RKO (cell line): ENCODE data around the gene ANXA5.

Experiments used
- DNase-seq: peaks from one replicate; pipeline ENCODE4 v3.0.0-alpha.2; 2016; ENCODE audit warnings: low spot score

ANXA5 gene

DNA sequence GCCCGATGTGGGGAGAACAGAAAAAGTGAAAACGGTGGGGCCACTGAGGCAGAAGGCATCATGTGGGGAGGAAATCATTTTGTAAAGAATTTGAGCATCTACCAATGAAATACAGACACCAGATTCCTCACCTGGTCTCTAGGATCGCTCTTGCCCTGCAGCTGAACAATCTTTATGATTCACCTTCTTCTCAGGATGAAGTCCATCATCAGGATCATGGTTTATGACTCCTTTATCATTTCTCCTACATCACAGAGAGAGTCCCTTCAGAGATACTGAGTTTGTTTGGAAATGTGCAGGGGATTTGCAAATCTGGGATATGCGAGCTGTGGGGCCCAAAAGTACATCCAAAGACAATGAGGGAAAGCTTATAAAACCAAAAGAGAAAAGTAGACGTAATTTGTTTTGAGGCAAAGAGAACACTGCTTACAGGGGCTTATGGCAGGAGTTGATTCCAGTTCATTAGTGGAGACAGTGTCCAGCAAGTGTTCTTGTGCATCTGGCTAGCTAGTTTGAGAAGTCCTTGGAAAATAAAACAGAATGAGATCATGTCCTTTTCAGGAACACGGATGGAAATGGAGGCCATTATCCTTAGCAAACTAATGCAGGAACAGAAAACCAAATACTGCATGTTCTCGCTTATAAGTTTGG is 15.3 kb upstream of the ANXA5 start:
- peak; percentile 38 for DNase-seq

DNA sequence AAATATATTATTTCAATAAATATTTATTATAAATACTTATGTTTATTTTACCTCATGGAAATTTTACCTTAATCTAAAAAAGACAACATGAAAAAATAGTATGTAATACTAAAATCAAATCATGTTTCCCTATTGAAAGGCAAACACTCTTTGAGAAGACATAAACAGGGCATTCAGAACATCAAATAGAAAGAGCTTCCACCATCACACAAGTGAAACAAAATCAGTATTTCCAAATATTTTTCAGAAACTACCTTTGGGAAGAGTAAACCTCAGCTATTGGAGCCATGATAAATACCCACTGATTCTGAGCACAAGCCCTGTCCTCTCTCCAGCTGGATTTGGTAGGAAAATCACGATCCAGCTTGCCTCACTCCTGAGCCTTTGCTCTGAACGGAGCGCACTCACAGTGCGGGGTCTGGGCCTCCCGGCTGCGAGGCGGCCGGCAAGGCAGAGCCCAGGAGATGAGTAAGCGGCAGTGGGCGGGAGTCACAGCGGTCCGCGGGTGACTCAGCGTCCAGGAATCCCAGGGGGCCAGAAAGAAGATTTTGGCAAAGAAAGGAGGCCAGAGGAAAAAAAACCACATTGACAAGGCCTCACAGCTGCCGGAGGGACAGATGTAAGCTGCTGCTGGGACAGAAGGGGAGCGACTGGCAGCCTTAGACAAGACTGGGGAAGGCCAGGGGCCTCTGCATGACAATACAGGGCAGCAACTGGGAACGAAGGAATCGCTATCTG is 14.7 kb upstream of the ANXA5 start:
- peak; percentile 95 for DNase-seq

DNA sequence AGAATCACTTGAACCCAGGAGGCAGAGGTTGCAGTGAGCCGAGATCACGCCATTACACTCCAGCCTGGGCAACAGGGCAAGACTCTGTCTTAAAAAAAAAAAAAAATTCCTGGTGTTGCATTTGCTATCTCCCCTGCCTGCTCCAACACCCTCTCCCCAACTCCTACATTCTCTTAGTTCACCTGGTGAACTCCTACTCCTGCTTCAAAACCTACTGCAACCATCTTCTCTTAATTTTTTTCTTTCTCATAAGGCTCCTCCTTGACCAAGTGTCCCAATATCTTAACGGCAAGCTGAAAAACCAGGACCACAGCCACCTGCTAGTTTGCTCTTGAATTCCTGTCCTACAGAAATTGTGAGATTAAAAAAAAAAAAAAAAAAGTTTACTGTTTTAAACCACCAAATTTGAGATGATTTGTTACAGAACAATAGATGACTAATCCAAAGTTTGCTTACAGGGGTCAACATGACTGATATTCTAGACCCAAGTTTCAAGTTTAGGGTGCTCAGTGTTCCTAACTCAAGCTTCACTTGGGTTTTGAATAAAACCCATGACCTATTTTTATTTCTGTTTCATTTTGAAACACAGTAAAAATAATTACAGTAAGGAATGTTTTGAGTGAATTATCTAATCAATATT is 13.1 kb upstream of the ANXA5 start:
- no peak for DNase-seq

DNA sequence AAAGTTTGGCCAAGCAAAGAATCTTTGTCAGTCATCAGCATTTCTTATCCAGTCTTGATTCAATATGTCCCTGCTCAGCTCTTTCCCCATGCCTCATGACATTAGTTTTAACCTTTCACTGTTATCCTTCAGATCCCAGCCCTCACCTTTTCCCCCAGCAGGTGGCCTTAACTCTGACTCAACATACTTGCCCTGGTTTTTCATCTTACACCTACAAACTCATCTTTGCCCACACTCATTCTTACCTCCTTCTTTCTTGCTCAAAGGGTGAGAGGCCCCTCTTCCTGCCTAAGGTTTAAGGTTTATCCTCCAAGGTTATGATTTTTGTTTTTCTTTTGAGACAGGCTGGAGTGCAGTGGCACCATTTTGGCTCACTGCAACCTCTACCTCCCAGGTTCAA is 10.6 kb upstream of the ANXA5 start:
- no peak for DNase-seq

DNA sequence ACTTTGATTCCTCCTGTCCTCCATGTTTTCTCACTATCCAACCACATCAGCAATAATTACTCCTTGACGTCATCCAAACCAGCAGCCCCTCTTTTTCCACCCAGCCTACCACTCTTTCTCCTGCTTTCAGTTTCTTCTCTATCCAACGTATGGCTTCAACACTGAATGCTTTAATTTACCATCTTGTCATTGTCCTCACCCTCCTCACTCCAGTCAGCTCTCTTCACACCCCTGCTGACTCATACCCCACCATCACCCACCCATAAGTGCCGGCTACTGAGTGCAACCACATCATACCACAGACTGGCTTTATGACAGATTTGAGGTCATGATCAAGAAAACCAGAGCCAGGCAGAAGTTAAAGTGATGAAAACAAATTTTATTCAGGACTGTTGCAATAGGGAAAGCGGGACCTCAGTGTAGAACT is 9.8 kb upstream of the ANXA5 start:
- DNase-seq = no peak

DNA sequence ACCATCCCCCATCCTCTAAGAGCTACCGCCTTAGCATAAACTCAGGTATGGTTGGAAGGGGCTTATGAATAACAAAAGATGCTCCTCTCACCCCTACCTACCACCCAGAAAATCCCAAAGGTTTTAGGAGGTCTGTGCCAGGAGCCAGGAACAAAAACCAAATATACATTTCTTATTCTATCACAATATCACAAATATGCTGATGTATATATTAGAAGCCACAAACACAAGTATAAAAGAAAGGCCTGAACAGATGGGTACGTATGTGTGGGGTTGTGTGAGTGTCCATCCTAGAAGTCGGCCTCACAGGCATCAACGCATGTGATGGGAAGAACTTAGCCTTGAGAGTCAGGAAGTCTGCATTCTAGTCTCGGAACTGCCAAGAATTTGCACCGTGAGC is 8.7 kb upstream of the ANXA5 start:
- DNase-seq = no peak

DNA sequence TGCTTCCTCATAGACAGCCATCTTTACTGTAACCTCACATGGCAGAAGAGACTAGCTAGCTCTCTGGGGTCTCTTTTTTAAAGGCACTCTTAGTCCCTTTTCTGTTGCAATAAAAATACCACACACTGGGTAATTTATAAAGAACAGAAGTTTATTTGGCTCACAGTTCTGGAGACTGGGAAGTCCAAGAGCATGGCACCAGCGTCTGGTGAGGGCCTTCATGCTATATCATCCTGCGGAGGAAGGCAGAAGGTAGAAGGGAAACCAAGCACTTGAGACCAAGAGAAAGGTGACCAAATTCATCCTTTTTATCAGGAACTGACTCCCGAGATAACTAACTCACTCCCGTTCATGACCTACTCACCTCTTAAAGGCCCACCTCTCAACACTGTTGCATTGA is 5.4 kb upstream of the ANXA5 start:
- no peak for DNase-seq

DNA sequence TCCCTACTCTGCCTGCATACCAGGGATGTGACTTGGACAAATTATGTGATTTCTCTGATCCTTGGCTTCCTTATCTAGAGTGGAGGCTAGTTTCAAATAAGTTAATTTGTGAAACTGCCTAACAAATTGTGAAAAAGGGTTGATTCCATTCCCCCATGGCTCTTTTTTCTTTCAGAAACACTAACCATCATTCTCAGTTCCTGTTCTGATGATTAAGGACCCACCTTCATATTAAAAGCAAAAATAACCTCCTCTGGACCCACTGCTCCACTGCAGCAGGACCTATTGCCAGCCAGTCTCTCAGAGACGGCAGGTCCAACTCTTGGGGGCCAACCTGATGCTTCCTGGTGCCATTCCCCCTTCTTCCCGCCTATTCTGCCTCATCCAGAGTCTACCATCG is 4.5 kb upstream of the ANXA5 start:
- DNase-seq = no peak

DNA sequence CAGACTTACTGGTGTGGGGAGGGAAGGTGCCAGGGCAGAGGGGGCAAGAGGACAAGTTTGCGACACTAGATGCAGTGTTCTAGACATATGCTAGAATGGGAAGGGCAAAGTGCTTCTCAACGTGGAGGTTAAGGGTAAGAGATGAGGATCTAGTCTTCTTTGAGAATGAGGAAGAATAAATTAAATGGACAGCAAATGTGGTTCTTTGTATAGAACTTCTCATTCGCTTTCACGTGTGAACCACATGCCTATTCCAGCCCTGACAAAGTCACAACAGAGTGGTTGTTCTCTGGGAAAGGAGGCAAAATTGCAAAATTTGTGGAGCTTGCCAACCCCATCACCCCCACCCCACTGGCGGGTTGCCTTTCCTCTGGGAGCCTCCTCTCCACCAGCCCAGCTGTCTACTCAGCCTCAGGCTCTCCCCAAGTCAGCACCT is 1.5 kb upstream of the ANXA5 start:
- DNase-seq = no peak

DNA sequence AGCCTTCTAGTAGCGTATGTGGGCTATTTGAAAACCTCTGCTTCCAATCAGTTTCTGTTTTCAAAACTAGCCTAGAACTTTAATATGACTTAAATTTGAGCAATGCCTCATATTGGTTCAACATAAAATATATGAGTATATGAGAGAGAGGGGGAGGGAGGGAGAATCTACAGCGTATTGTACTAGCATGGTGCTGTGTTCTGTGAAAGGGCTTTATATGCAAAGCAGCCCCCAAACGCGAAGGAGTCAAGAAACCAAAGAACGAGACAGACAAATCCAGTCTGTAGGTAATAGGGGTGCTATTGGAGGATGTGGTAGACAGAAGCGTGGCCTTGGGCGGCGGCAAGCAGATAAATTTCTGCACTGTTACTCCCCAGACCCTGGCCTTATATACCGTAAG is 784 bp upstream of the ANXA5 start:
- DNase-seq = no peak

DNA sequence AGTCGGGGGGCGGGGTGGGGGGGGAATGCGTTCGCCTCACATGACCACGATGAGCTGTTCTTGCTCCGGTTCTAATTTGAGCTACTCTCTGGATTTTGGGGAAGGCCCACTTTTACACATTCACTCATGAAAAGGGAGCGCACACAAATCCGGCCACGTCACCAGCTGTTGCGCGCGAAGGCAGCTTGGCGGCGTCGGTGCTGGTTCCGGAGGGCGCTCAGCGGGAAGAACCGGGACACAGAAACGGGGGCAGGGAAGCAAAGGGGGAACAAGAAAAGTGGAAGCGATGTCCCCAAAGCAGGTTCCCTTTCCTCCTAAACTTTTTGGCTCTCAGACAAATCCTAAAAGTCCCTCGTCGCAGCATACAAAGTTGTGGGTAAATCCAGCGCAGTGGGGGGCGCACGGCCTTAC is 605 bp downstream of the ANXA5 start:
- DNase-seq = peak; percentile 96

DNA sequence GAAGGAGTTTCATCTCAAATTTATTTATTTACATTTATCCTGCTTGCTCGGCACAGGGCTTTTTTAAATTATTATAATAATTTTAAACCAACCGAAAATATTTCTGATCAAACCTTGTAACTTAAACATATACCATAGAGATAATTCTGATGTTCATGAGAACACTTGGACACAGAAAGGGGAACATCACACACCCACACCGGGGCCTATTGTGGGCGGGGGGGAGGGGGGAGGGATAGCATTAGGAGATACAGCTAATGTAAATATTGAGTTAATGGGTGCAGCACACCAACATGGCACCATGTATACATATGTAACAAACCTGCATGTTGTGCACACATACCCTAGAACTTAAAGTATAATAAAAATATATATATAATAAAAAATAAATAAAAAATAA is 2.9 kb downstream of the ANXA5 start:
- DNase-seq = peak; percentile 22

DNA sequence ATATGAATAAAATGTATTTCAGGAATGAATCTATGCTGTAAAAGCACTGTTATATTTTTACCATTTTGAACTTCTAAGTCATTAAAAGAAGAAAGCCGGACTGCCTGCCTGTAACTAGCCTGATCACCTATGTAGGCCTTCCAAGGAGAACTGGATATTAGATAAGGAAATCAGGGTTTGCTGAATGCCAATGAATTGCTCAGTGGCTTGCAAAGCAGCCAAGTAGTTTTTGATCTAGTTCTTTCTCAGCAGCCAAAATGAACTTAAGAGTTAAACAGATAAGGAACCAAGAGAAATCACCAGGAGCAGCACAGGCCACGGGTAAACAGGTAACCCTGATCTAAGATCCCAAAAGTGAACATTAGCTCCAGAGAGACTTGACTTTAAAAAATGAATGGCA is 3.3 kb downstream of the ANXA5 start:
- peak; percentile 49 for DNase-seq

DNA sequence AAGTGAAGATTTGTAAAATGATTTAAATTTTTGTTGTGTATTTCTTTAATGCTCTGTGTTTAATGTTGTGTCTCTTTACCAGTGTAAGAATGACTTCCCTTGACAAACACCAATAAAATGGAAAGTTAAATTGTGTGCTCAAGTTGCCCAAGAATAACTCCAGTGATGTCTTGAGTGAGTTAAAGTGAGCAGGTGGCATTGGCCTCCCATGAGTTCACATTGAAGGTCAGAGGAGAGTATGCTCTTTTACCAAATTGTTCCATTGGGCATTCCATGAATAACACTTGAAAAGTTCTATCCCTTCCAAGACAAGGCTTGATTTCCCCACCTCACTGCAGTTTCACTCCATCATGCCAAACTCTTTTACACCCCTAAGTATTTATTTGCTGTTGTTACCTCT is 4.5 kb downstream of the ANXA5 start:
- peak; percentile 42 for DNase-seq

DNA sequence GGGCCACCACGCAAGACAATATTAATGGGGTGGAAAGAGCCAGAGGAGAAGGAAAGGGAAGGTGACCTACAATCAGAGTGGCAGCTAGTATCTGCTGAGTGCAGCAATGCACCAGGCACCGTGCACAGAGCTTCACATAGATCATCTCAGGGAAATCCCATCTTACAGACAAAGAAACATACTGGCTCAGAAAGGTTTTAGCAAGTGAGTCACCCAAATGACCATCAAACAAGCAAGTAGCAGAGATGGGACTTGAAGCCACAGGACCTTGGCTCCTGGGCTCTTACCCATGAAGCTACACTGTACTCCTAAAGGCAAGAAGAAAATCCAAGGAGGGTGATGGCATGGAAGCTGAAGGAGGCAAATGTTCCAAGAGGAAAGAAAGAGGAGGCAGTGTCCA is 6.8 kb downstream of the ANXA5 start:
- peak; percentile 33 for DNase-seq

DNA sequence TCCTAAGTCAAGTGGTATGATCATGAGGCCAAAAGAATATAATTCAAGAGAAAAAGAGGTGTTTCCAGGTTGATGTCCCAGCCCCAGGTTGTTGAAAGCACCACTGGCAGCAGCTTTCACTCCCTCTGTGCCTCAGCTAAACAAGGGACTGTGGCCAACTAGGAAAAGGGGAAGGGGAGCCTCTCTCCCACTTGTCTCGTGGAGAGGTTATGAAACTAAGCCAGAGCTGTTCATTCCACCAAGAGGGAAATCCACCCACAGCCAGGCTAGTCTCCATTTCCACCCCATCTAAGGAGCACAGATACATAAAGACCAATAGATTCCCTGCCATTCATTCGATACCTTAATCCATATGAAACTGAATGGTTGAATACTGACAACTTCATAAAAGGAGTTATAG is 8.1 kb downstream of the ANXA5 start:
- DNase-seq = no peak

DNA sequence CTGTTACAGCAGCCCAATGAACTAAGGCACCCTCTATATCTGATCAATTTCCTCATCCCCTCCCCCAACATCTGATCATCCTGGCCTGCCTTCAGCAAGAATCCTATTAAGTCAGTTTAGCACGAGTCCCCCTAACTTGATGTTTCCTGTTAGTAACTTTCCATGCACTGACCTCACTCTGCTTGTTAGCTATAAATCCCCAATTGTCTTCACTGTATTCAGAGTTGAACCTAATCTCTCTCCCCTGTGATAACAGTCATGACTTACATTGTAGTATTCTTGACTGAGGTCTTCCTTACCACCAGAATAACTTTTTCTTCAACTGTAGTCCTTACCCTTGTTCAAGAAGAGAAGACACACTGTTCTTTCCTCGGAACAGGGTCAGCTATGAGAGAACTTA is 8.5 kb downstream of the ANXA5 start:
- DNase-seq = no peak

DNA sequence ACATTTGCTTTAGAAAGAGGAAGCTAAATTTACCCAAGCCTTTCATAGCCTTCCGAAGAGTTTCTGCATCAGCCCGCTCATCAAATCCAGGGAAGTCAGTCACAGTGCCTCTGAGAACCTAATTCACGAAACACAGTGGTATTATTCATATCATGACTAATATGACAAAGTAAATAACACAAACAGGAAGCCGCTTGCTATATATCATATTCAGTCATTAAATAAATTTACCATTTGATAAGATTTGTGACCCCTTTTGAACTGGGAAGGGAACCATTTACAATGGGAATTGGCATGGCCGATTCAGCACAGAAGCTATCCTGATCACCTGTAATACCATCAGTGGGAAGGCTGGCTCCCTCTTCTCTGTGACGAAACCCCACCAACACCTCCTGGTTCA is 10.5 kb downstream of the ANXA5 start:
- peak; percentile 76 for DNase-seq

DNA sequence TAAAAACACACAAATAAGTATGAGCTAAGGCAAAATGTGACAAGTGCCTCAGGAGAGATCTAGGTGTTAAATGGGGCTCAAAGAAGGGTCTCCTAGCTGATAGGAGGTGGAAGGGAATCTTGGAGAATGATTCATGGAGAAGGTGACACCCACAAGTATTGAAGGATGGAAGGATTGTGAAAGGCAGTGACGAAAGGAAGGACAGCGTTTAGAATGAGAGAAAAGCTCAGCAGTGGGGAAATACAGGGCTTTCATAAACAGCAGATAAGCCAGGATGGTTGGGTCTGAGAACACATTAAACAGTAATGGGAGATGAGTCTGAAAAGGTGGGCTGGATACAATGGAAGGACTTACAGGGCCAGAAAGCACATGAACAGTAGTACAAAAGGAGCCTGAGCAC is 11.5 kb downstream of the ANXA5 start:
- DNase-seq = no peak

DNA sequence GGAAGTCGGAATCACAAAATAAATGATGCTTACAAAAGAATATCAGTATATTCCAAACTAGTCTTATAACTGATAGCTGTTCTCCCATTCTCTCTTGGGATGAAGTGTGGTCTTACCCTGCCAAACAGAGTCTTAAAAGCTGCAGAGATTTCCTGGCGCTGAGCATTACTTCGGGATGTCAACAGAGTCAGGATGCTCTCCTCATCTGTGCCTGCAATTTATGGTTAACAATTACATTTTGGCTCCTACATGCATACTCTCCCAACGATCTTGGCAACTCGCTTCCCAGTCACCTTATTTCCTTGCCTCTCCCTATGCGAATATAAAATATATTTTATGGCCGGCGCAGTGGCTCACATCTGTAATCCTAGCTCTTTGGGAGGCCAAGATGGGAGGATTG is 12.2 kb downstream of the ANXA5 start:
- no peak for DNase-seq

DNA sequence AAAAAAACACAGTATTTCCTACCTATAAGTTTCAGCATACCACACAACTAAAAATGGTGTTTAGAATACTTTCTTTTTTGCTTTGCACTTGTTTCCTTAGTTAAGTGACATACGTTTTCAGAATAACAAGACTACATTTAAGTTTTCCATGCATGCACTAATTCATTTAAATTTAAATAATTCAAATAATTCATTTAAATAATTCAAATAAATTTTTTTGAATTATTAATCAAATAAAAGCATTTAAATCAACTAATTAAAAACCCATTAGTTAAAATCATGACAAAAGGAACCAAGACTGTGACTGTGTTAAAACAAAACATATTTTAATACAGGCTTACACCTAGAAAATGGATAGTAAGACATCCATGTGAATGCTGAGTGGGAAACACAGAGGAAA is 12.8 kb downstream of the ANXA5 start:
- DNase-seq = no peak

DNA sequence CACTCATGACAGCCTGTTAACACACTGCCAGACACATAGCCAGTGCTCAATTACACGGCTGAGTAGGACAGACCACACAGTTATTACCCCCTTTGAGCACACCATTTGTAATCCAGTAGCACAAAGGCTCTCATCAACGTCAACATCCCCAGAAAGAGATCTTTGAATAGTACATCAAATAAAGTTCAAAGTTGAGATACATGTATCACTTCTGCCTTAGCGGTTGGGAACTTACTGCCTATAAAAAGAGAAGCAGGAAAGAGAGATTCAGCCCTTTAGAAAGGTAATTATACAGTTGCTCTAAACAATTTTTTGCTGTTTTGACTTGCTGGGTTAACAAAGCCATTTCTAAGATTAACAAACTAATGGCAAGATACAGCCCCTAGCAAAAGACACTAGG is 16.2 kb downstream of the ANXA5 start:
- no peak for DNase-seq

DNA sequence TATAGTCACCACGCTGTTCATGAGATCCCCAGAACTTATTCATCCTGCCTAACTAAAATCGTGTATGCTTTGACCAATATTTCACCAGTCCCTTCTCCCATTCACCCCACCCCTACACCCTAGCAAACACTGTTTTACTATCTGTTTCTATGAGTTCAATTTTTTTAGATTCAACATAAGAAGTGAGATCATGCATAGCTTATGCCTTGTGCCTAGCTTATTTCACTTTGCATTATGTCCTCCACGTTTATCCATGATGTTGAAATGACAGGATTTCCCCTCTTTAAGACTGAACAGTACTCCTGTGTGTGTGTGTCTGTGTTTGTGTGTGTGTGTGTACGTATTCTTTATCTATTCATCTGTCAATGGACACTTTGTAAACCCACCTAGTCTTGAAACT is 16.8 kb downstream of the ANXA5 start:
- no peak for DNase-seq

DNA sequence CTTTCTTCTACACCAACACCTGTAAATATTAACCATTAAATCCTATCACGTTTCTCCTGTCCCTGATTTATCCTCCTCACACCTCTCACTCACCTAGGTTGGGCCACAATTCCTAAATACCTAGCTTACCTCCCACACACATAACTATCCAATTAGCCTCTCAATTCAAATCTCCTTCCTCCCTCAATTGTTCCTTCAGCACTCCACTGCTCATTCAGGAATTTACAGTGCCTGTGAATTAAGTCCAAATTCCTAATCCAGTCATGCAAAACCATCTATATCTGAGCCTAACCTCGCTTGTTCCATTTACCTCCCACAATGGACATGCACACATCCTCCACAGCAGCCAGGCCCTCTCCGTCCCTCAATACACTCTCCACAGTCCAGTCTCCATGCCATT is 17.5 kb downstream of the ANXA5 start:
- DNase-seq = no peak
